Gastrocnemius medialis (tissue), 4 donors: ENCODE results near the gene BRICD5. TPM values are rescaled to one million over a fixed set of nuclear protein-coding genes. Genes with fewer than 3 reads are reported as not detected.

Experiments used
- ATAC-seq, 2 donors: fragments of 150-250 bp; one replicate each; pipeline ENCODE4 v1.9.1; 2016
- DNase-seq, 2 donors: peaks; one replicate each; pipeline ENCODE4 v3.0.0-alpha.2; 2019
- H3K27ac ChIP-seq, 4 donors: fragments of 200-600 bp; sonication (generic); 1 replicate in 1 of 4; 2 replicates in 3 of 4; pipeline ENCODE4 v1.5.1; 2016 to 2018; ENCODE audit warnings: mild to moderate bottlenecking in 2 of 4, moderate library complexity in 1 of 4
- H3K27me3 ChIP-seq, 3 donors: fragments of 200-600 bp; sonication (generic) in 2 of 3; 1 replicate in 1 of 3; 2 replicates in 2 of 3; pipeline versions ENCODE4 v1.5.1 to v1.6.0; 2016 to 2019; ENCODE audit warnings: mild to moderate bottlenecking in 1 of 3, moderate library complexity in 1 of 3
- H3K36me3 ChIP-seq, 2 donors: fragments of 200-600 bp; sonication (generic) in 1 of 2; one replicate each; pipeline ENCODE4 v1.5.1; 2017 to 2018
- H3K4me1 ChIP-seq, 2 donors: fragments of 200-600 bp; sonication (generic) in 1 of 2; one replicate each; pipeline ENCODE4 v1.5.1; 2016 to 2017; ENCODE audit warnings: mild to moderate bottlenecking in 2 of 2
- H3K4me3 ChIP-seq, 4 donors: fragments of 200-600 bp; sonication (generic) in 3 of 4; 1 replicate in 1 of 4; 2 replicates in 3 of 4; pipeline ENCODE4 v1.5.1; 2016 to 2019; ENCODE audit warnings: mild to moderate bottlenecking in 2 of 4
- H3K9me3 ChIP-seq, 3 donors: fragments of 200-600 bp; sonication (generic) in 2 of 3; 1 replicate in 1 of 3; 2 replicates in 2 of 3; pipeline ENCODE4 v1.5.1; 2016 to 2019
- CTCF ChIP-seq, 5 experiments: fragments of 450-650 bp in 3 of 5; fragments of 200-600 bp in 2 of 5; sonication (generic) in 2 of 5; IDR thresholded peaks in 4 of 5; conservative IDR thresholded peaks in 1 of 5; 1 replicate in 4 of 5; 2 replicates in 1 of 5; pipeline ENCODE4 v1.5.1; 2016 to 2019; ENCODE audit warnings: antibody characterized with exemption in 5 of 5, mild to moderate bottlenecking in 3 of 5, moderate library complexity in 3 of 5
- POLR2A ChIP-seq, 2 donors: fragments of 450-650 bp; IDR thresholded peaks; one replicate each; pipeline ENCODE4 v1.6.1; 2017; ENCODE audit warnings: antibody characterized with exemption in 2 of 2, mild to moderate bottlenecking in 2 of 2, moderate library complexity in 2 of 2
- in situ Hi-C, 4 donors: fragments of 200-750 bp; cut with MboI; loops; one replicate each; pipeline versions ENCODE4 v1.15.0 to v1.8.0; 2017; ENCODE audit warnings: low sequenced_read_pairs in 4 of 4
- intact Hi-C: fragments of 100-400 bp; cut with DNase I; formaldehyde crosslinking; loops from one replicate; pipeline ENCODE4 v1.15.1; 2023; ENCODE audit warnings: low total_unique reads
- total RNA-seq, 4 donors: library from RNA; depleted of rRNA; stranded (reverse); fragments of >200 nt; gene quantifications; one replicate each; pipeline versions ENCODE4 v1.1.0 to v1.2.3, GENCODE V29; 2016

BRICD5 gene
- total RNA-seq, 4 donors from 2014 or later: 0.15 to 2.2 (median 1.4) TPM

- no peak for TF ChIP-seq POLR2A (IDR thresholded peaks at IDR 0.05)
- no peak for TF ChIP-seq CTCF (IDR thresholded peaks at IDR 0.05 in 4 of 5, conservative IDR thresholded peaks at IDR 0.05 in 1 of 5)
- H3K27ac ChIP-seq: no peak overlapping the region
- H3K4me3 ChIP-seq: peak overlapping the region in 3 of 4 donors; percentile 34 to 38 (median 35)
- peaks cover 27 to 36% (median 33%) of the 10 kb centered on the region in 3 donors for H3K27me3 ChIP-seq
- intact Hi-C loops (loop anchor here (1.0 to 5.0 kb wide), 2 partner anchors 56 to 307 kb away; partner anchors contain the start of gene ECI1), in situ Hi-C loops (no loop called here)
- peaks cover 7 to 10% of the 10 kb centered on the region in 2 donors for H3K4me1 ChIP-seq
- ATAC-seq (peak in 1 of 2 donors; percentile 19), DNase-seq (no peak)
- no peaks in the 10 kb centered on the region for H3K36me3 ChIP-seq
- no peaks in the 10 kb centered on the region for H3K9me3 ChIP-seq
Measured at GRCh38 chr16:2195322-2196161, 15.1 kb downstream of the BRICD5 start.

- TF ChIP-seq CTCF (IDR thresholded peaks at IDR 0.05 in 4 of 5, conservative IDR thresholded peaks at IDR 0.05 in 1 of 5) (peak in 4 of 5 experiments; percentile 51 to 66 (median 58)), POLR2A (IDR thresholded peaks at IDR 0.05) (no peak)
- H3K9me3 ChIP-seq: no peaks in the 10 kb centered on the region
- no peak overlapping the region for H3K4me3 ChIP-seq
- H3K27ac ChIP-seq: no peak overlapping the region
- no peaks in the 10 kb centered on the region for H3K36me3 ChIP-seq
- DNase-seq: peak; percentile 29 to 49
- intact Hi-C loops: loop anchor here (1.0 to 5.0 kb wide), 2 partner anchors 56 to 307 kb away; partner anchors contain the start of gene ECI1
- peak; percentile 80 to 88 for ATAC-seq
- in situ Hi-C loops: no loop called here
- H3K27me3 ChIP-seq: peaks cover 27 to 36% (median 33%) of the 10 kb centered on the region in 3 donors
- H3K4me1 ChIP-seq: peaks cover 7 to 10% of the 10 kb centered on the region in 2 donors
Measured at GRCh38 chr16:2194852-2195321, 15.8 kb downstream of the BRICD5 start.

GRCh38 chr16:2194166-2194834 lies 16.4 kb downstream of the BRICD5 start:
- DNase-seq (no peak), ATAC-seq (no peak)
- Histone ChIP-seq H3K36me3 (no peaks in the 10 kb centered on the region), H3K27ac (no peak overlapping the region), H3K4me1 (peaks cover 7 to 10% of the 10 kb centered on the region in 2 donors), H3K4me3 (no peak overlapping the region), H3K9me3 (no peaks in the 10 kb centered on the region), H3K27me3 (peaks cover 27 to 36% (median 33%) of the 10 kb centered on the region in 3 donors)
- TF ChIP-seq POLR2A (IDR thresholded peaks at IDR 0.05) (no peak), CTCF (IDR thresholded peaks at IDR 0.05 in 4 of 5, conservative IDR thresholded peaks at IDR 0.05 in 1 of 5) (no peak)
- in situ Hi-C loops: no loop called here
- intact Hi-C loops: no loop called here

GRCh38 chr16:2191446-2191706 lies 19.3 kb downstream of the BRICD5 start:
- ATAC-seq (no peak), DNase-seq (no peak)
- H3K27ac ChIP-seq: no peak overlapping the region
- no peaks in the 10 kb centered on the region for H3K9me3 ChIP-seq
- peaks cover 7 to 10% of the 10 kb centered on the region in 2 donors for H3K4me1 ChIP-seq
- no peaks in the 10 kb centered on the region for H3K36me3 ChIP-seq
- no peak overlapping the region for H3K4me3 ChIP-seq
- peaks cover 20 to 26% (median 24%) of the 10 kb centered on the region in 3 donors for H3K27me3 ChIP-seq
- TF ChIP-seq POLR2A (IDR thresholded peaks at IDR 0.05) (no peak), CTCF (IDR thresholded peaks at IDR 0.05 in 4 of 5, conservative IDR thresholded peaks at IDR 0.05 in 1 of 5) (no peak)
- in situ Hi-C loops: no loop called here
- intact Hi-C loops: no loop called here
